CD4-positive, alpha-beta T cell treated with Interleukin-10 for 1 hour (primary cell): ENCODE results near the gene EPYC.

ENCODE experiments used
- DNase-seq: peaks from one replicate; pipeline ENCODE4 v3.0.0-alpha.2; 2020

EPYC gene

GRCh38 chr12:90953956-90954421, 50.8 kb downstream of the EPYC start:
- no peak for DNase-seq

GRCh38 chr12:90951432-90952105, 53.2 kb downstream of the EPYC start:
- no peak for DNase-seq

- DNase-seq, result no peak
Measured at GRCh38 chr12:90947869-90948268, 56.9 kb downstream of the EPYC start.

GRCh38 chr12:90945070-90945649, 59.6 kb downstream of the EPYC start:
- DNase-seq, result peak; percentile 21

- DNase-seq, result no peak
Measured at GRCh38 chr12:90943255-90943654, 61.5 kb downstream of the EPYC start.

GRCh38 chr12:90940872-90941499, 63.8 kb downstream of the EPYC start:
- peak; percentile 19 for DNase-seq

GRCh38 chr12:90939382-90939781, 65.4 kb downstream of the EPYC start:
- no peak for DNase-seq

GRCh38 chr12:90938451-90938850, 66.3 kb downstream of the EPYC start:
- no peak for DNase-seq

- no peak for DNase-seq
Measured at GRCh38 chr12:90937651-90938050, 67.1 kb downstream of the EPYC start.

GRCh38 chr12:90936230-90937005, 68.4 kb downstream of the EPYC start:
- DNase-seq, result no peak

- no peak for DNase-seq
Measured at GRCh38 chr12:90925562-90925961, 79.2 kb downstream of the EPYC start.

- no peak for DNase-seq
Measured at GRCh38 chr12:90924406-90924805, 80.4 kb downstream of the EPYC start.

- no peak for DNase-seq
Measured at GRCh38 chr12:90922145-90922627, 82.6 kb downstream of the EPYC start.

GRCh38 chr12:90921536-90921935, 83.2 kb downstream of the EPYC start:
- DNase-seq, result no peak

- no peak for DNase-seq
Measured at GRCh38 chr12:90920222-90920621, 84.5 kb downstream of the EPYC start.

GRCh38 chr12:90917431-90917830, 87.3 kb downstream of the EPYC start:
- DNase-seq, result no peak

- no peak for DNase-seq
Measured at GRCh38 chr12:90916516-90916915, 88.3 kb downstream of the EPYC start.

GRCh38 chr12:90915353-90915752, 89.4 kb downstream of the EPYC start:
- DNase-seq, result no peak
